ENCODE measurements around the gene STX2. TPM values are rescaled to one million over a fixed set of nuclear protein-coding genes. Genes with fewer than 3 reads are reported as not detected.

The STX2 gene
- total and polyA plus RNA-seq, 10 of the 15 experiments (the other 5 are each of a cell fraction or from before 2014, with no cell fraction given) = 6.0 to 22.2 (median 10.0) TPM

GRCh38 chr12:130859161-130859560 lies 20.1 kb upstream of the STX2 start:
- ATAC-seq = no peak
- H3K9me3 ChIP-seq (replicated peaks; ENCODE audit: control insufficient read depth, insufficient read depth, low read length) = peaks cover 2% of the 10 kb centered on the region; the same call in 1 of the 3 replicates
- H2AFZ ChIP-seq (ENCODE audit: control insufficient read depth, low read depth, low read length) = no peak overlapping the region
- no TSS peak for BruUV-seq (replicated peaks)
- 84% methylated on average over 6 of the region's 6 CpGs for WGBS (ENCODE audit: insufficient coverage, insufficient replicate concordance, low lambda C conversion rate, missing lambda C conversion rate)
- no peaks in the 10 kb centered on the region for H4K20me1 ChIP-seq (ENCODE audit: control insufficient read depth, insufficient read depth)
- H3K4me3 ChIP-seq = no peak overlapping the region
- intact Hi-C loops (cut with micrococcal nuclease; ENCODE audit: unreplicated experiment) = no loop called here
- no peaks in the 10 kb centered on the region for H3K79me2 ChIP-seq (ENCODE audit: control insufficient read depth, insufficient read depth, low read length)
- ChIA-PET CTCF (interaction anchor here (0.6 kb wide), 1 partner anchor 196 kb away, joined by 3 read pairs; no protein-coding TSS in a partner anchor), POLR2A (no interaction called here), SMC1A (ENCODE audit: uncharacterized antibody, unreplicated experiment) (no interaction called here), RAD21 (ENCODE audit: unreplicated experiment) (interaction anchor here (0.7 kb wide), 1 partner anchor 136 kb away, joined by 3 read pairs; no protein-coding TSS in a partner anchor)
- no peak for DNase-seq (ENCODE audit: low read depth, low spot score)
- no peaks in the 10 kb centered on the region for H3K36me3 ChIP-seq (ENCODE audit: control insufficient read depth in 2 of 2, insufficient read depth in 2 of 2, low read length in 1 of 2)
- no peak overlapping the region for H3K27ac ChIP-seq (ENCODE audit: control insufficient read depth, insufficient read depth)
- no peaks in the 10 kb centered on the region for H3K27me3 ChIP-seq (replicated peaks in 1 of 2; ENCODE audit: control insufficient read depth in 2 of 2, insufficient read depth in 2 of 2, low read length in 1 of 2)
- H3K4me2 ChIP-seq (ENCODE audit: control insufficient read depth, insufficient read depth) = no peak overlapping the region
- no peak overlapping the region for H3K9ac ChIP-seq (ENCODE audit: control insufficient read depth, insufficient read depth, low read length)
- FAIRE-seq = no peak
- in situ Hi-C loops (cut with MboI) = no loop called here
- H3K4me1 ChIP-seq (ENCODE audit: control insufficient read depth, insufficient read depth, low read length) = no peaks in the 10 kb centered on the region
- TF ChIP-seq POLR2AphosphoS2 (IDR thresholded peaks at IDR 0.05; ENCODE audit: low read depth, low read length) = no peak
- TF ChIP-seq KLF5 (IDR thresholded peaks at IDR 0.05; ENCODE audit: partially characterized antibody) = no peak
- TF ChIP-seq REST (IDR thresholded peaks at IDR 0.05; ENCODE audit: low read depth, low read length) = no peak
- TF ChIP-seq PBX3 (IDR thresholded peaks at IDR 0.05; ENCODE audit: insufficient replicate concordance, low read depth, low read length) = no peak
- TF ChIP-seq DPF2 (IDR thresholded peaks at IDR 0.05) = no peak
- no peak for TF ChIP-seq LARP7 (IDR thresholded peaks at IDR 0.05)
- no peak for TF ChIP-seq IKZF1 (conservative IDR thresholded peaks at IDR 0.05)
- no peak for TF ChIP-seq EP300 (IDR thresholded peaks at IDR 0.05; ENCODE audit: borderline replicate concordance in 1 of 2, control insufficient read depth in 1 of 2, low read depth in 2 of 2, low read length in 2 of 2)
- TF ChIP-seq, protein P1, sequence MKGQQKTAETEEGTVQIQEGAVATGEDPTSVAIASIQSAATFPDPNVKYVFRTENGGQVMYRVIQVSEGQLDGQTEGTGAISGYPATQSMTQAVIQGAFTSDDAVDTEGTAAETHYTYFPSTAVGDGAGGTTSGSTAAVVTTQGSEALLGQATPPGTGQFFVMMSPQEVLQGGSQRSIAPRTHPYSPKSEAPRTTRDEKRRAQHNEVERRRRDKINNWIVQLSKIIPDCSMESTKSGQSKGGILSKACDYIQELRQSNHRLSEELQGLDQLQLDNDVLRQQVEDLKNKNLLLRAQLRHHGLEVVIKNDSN (IDR thresholded peaks at IDR 0.05; ENCODE audit: borderline replicate concordance, extremely low read length, insufficient read depth, low read depth, low read length) = no peak
- no peak for TF ChIP-seq CREM (IDR thresholded peaks at IDR 0.05; ENCODE audit: low read depth)
- TF ChIP-seq MYB (IDR thresholded peaks at IDR 0.05; ENCODE audit: borderline replicate concordance, low read depth, low read length) = no peak
- TF ChIP-seq ATF7 (IDR thresholded peaks at IDR 0.05; ENCODE audit: low read depth) = no peak
- TF ChIP-seq, protein P2, sequence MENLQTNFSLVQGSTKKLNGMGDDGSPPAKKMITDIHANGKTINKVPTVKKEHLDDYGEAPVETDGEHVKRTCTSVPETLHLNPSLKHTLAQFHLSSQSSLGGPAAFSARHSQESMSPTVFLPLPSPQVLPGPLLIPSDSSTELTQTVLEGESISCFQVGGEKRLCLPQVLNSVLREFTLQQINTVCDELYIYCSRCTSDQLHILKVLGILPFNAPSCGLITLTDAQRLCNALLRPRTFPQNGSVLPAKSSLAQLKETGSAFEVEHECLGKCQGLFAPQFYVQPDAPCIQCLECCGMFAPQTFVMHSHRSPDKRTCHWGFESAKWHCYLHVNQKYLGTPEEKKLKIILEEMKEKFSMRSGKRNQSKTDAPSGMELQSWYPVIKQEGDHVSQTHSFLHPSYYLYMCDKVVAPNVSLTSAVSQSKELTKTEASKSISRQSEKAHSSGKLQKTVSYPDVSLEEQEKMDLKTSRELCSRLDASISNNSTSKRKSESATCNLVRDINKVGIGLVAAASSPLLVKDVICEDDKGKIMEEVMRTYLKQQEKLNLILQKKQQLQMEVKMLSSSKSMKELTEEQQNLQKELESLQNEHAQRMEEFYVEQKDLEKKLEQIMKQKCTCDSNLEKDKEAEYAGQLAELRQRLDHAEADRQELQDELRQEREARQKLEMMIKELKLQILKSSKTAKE (IDR thresholded peaks at IDR 0.05; ENCODE audit: low read depth, poor library complexity, severe bottlenecking) = no peak
- no peak for TF ChIP-seq ZNF217 (IDR thresholded peaks at IDR 0.05)
- no peak for TF ChIP-seq BMI1 (IDR thresholded peaks at IDR 0.05; ENCODE audit: borderline replicate concordance)

Data from GM12878 (cell line).